ENCODE results near the gene NFASC.

The NFASC gene

GRCh38 chr1:204870160-204870912, at the start of gene NFASC:
NFASC (plus strand) TSS chr1:204870862; CDS start chr1:204944316, 73,454 bp downstream.
- no peak within 1 kb of the TSS for H2AFZ ChIP-seq (ENCODE audit: low read depth, low read length, severe bottlenecking)
- no peaks in the 10 kb centered on the region for H3K79me2 ChIP-seq (ENCODE audit: insufficient read depth, low read length)
- TF ChIP-seq EZH2phosphoT487 (conservative IDR thresholded peaks at IDR 0.05; ENCODE audit: low read length), result no peak
- TF ChIP-seq CTCF (IDR thresholded peaks at IDR 0.05; ENCODE audit: insufficient read depth, low read length, poor library complexity, severe bottlenecking), result no peak
- no peaks in the 10 kb centered on the region for H3K36me3 ChIP-seq (ENCODE audit: low read length)
- H3K9me2 ChIP-seq (replicated peaks; ENCODE audit: insufficient read depth, low read length), result no peaks in the 10 kb centered on the region
- H3K9me3 ChIP-seq (ENCODE audit: insufficient read depth, low read length), result no peaks in the 10 kb centered on the region
- no peak within 1 kb of the TSS for H3K4me2 ChIP-seq (ENCODE audit: low read depth, low read length, poor library complexity, severe bottlenecking)
- no peak within 1 kb of the TSS for H3K4me3 ChIP-seq (ENCODE audit: insufficient read depth, low read length, poor library complexity, severe bottlenecking)
- no peaks in the 10 kb centered on the region for H3K27me3 ChIP-seq (ENCODE audit: low read length)
- no peaks in the 10 kb centered on the region for H3F3A ChIP-seq (ENCODE audit: insufficient read depth)
- H3K27ac ChIP-seq (ENCODE audit: low read depth, low read length), result no peak within 1 kb of the TSS
- H3K9ac ChIP-seq (ENCODE audit: low read length), result no peak within 1 kb of the TSS
- H4K20me1 ChIP-seq (ENCODE audit: low read depth, low read length), result no peaks in the 10 kb centered on the region

GRCh38 chr1:204821476-204821875, 49.2 kb upstream of the NFASC start:
- Histone ChIP-seq H4K20me1 (ENCODE audit: low read depth, low read length) (no peaks in the 10 kb centered on the region), H2AFZ (ENCODE audit: low read depth, low read length, severe bottlenecking) (no peak overlapping the region), H3K27ac (ENCODE audit: low read depth, low read length) (no peak overlapping the region), H3K4me3 (ENCODE audit: insufficient read depth, low read length, poor library complexity, severe bottlenecking) (no peak overlapping the region), H3K9me3 (ENCODE audit: insufficient read depth, low read length) (no peaks in the 10 kb centered on the region), H3K9ac (ENCODE audit: low read length) (no peak overlapping the region), H3F3A (ENCODE audit: insufficient read depth) (no peaks in the 10 kb centered on the region), H3K9me2 (replicated peaks; ENCODE audit: insufficient read depth, low read length) (no peaks in the 10 kb centered on the region), H3K79me2 (ENCODE audit: insufficient read depth, low read length) (no peaks in the 10 kb centered on the region), H3K36me3 (ENCODE audit: low read length) (no peaks in the 10 kb centered on the region), H3K4me2 (ENCODE audit: low read depth, low read length, poor library complexity, severe bottlenecking) (no peak overlapping the region), H3K27me3 (ENCODE audit: low read length) (no peaks in the 10 kb centered on the region)
- no peak for TF ChIP-seq CTCF (IDR thresholded peaks at IDR 0.05; ENCODE audit: insufficient read depth, low read length, poor library complexity, severe bottlenecking)
- no peak for TF ChIP-seq EZH2phosphoT487 (conservative IDR thresholded peaks at IDR 0.05; ENCODE audit: low read length)

GRCh38 chr1:204821924-204822323, 48.7 kb upstream of the NFASC start:
- no peak overlapping the region for H3K4me3 ChIP-seq (ENCODE audit: insufficient read depth, low read length, poor library complexity, severe bottlenecking)
- H3K36me3 ChIP-seq (ENCODE audit: low read length), result no peaks in the 10 kb centered on the region
- no peak overlapping the region for H3K9ac ChIP-seq (ENCODE audit: low read length)
- H3K9me3 ChIP-seq (ENCODE audit: insufficient read depth, low read length), result no peaks in the 10 kb centered on the region
- no peak overlapping the region for H3K27ac ChIP-seq (ENCODE audit: low read depth, low read length)
- H3K27me3 ChIP-seq (ENCODE audit: low read length), result no peaks in the 10 kb centered on the region
- no peaks in the 10 kb centered on the region for H4K20me1 ChIP-seq (ENCODE audit: low read depth, low read length)
- H3K4me2 ChIP-seq (ENCODE audit: low read depth, low read length, poor library complexity, severe bottlenecking), result no peak overlapping the region
- no peak overlapping the region for H2AFZ ChIP-seq (ENCODE audit: low read depth, low read length, severe bottlenecking)
- TF ChIP-seq CTCF (IDR thresholded peaks at IDR 0.05; ENCODE audit: insufficient read depth, low read length, poor library complexity, severe bottlenecking) (no peak), EZH2phosphoT487 (conservative IDR thresholded peaks at IDR 0.05; ENCODE audit: low read length) (no peak)
- no peaks in the 10 kb centered on the region for H3K79me2 ChIP-seq (ENCODE audit: insufficient read depth, low read length)
- no peaks in the 10 kb centered on the region for H3K9me2 ChIP-seq (replicated peaks; ENCODE audit: insufficient read depth, low read length)
- H3F3A ChIP-seq (ENCODE audit: insufficient read depth), result no peaks in the 10 kb centered on the region

Data from SU-DHL-6 (cell line).